PC-3 (cell line): ENCODE measurements around the gene MACROD1. TPM values are rescaled to one million over a fixed set of nuclear protein-coding genes. Genes with fewer than 3 reads are reported as not detected.

Experiments used
- ATAC-seq: fragments of 200-7000 bp; cut with Tn5 transposase; 2 replicates; pipeline ENCODE4 v1.9.1; 2020; ENCODE audit warnings: mild to moderate bottlenecking, moderate library complexity
- BruUV-seq: library from RNA; stranded (reverse); fragments of 400-500 nt; replicated peaks from 2 replicates; lab custom pipeline; 2021; lab: Mats Ljungman, UMichigan
- CTCF ChIA-PET: fragments of 300-600 bp; sonication (Branson Sonifier 250); formaldehyde crosslinking; loops from one replicate; lab custom pipeline; 2022; ENCODE audit warnings: antibody characterized with exemption; lab: Charles Lee
- POLR2A ChIA-PET: fragments of 300-600 bp; sonication (Branson Sonifier 250); formaldehyde crosslinking; loops from one replicate; lab custom pipeline; 2022; ENCODE audit warnings: antibody characterized with exemption; ENCODE audit not compliant: unreplicated experiment; lab: Charles Lee
- DNase-seq: peaks from one replicate; pipeline ENCODE4 v3.0.0-alpha.2; 2015
- H2AFZ ChIP-seq: fragments of 300-600 bp; sonication (generic); 2 replicates; pipeline ENCODE4 v1.6.0; 2016; ENCODE audit warnings: antibody characterized with exemption, low read length
- H3F3A ChIP-seq: fragments of 300-600 bp; sonication (generic); one replicate; pipeline ENCODE4 v1.6.0; 2017; ENCODE audit warnings: antibody characterized with exemption, low read length, control low read depth, mild to moderate bottlenecking; ENCODE audit not compliant: unreplicated experiment
- H3K27ac ChIP-seq: fragments of 300-600 bp; sonication (generic); 2 replicates; pipeline ENCODE4 v1.5.1; 2016; ENCODE audit warnings: mild to moderate bottlenecking, low read length
- H3K27me3 ChIP-seq: fragments of 300-600 bp; sonication (generic); 2 replicates; pipeline ENCODE4 v1.6.1; 2016; ENCODE audit warnings: low read length, mixed read lengths
- H3K36me3 ChIP-seq: fragments of 300-600 bp; sonication (generic); 2 replicates; pipeline ENCODE4 v1.6.1; 2016; ENCODE audit warnings: low read depth, mixed run types, low read length, mixed read lengths
- H3K4me1 ChIP-seq: fragments of 300-600 bp; sonication (generic); 2 replicates; pipeline ENCODE4 v1.5.1; 2016; ENCODE audit warnings: low read length; ENCODE audit not compliant: insufficient read depth
- H3K4me2 ChIP-seq: fragments of 300-600 bp; sonication (generic); 2 replicates; pipeline ENCODE4 v1.6.0; 2016; ENCODE audit warnings: low read length
- H3K4me3 ChIP-seq: fragments of 300-600 bp; sonication (generic); 2 replicates; pipeline ENCODE4 v1.5.1; 2016; ENCODE audit warnings: mild to moderate bottlenecking, low read length, mixed read lengths
- H3K79me2 ChIP-seq: fragments of 300-600 bp; sonication (generic); 2 replicates; pipeline ENCODE4 v1.6.1; 2017; ENCODE audit warnings: low read length, mixed read lengths
- H3K9ac ChIP-seq: fragments of 300-600 bp; sonication (generic); 2 replicates; pipeline ENCODE4 v1.6.0; 2016; ENCODE audit warnings: mild to moderate bottlenecking, low read length
- H3K9me2 ChIP-seq: fragments of 300-600 bp; sonication (generic); replicated peaks from 2 replicates; pipeline ENCODE4 v1.6.1; 2016; ENCODE audit warnings: mixed run types, low read length, mixed read lengths
- H3K9me3 ChIP-seq: fragments of 300-600 bp; sonication (generic); 2 replicates; pipeline ENCODE4 v1.6.1; 2016; ENCODE audit warnings: low read length, mixed read lengths
- H4K20me1 ChIP-seq: fragments of 300-600 bp; sonication (generic); 2 replicates; pipeline ENCODE4 v1.6.1; 2016; ENCODE audit warnings: low read length, mixed read lengths
- CTCF ChIP-seq: fragments of 300-600 bp; sonication (generic); conservative IDR thresholded peaks from 2 replicates; pipeline ENCODE4 v1.5.1; 2017; ENCODE audit warnings: antibody characterized with exemption, low read depth, mild to moderate bottlenecking, low read length
- EZH2 ChIP-seq: fragments of 300-600 bp; sonication (generic); IDR thresholded peaks from one replicate; pipeline ENCODE4 v1.6.1; 2017; ENCODE audit warnings: antibody characterized with exemption, mild to moderate bottlenecking, low read length; ENCODE audit not compliant: unreplicated experiment
- EZH2phosphoT487 ChIP-seq: fragments of 300-600 bp; sonication (generic); IDR thresholded peaks from 2 replicates; pipeline ENCODE4 v1.6.1; 2018; ENCODE audit warnings: mild to moderate bottlenecking, antibody characterized with exemption, low read length, borderline replicate concordance
- intact Hi-C: fragments of 100-400 bp; cut with micrococcal nuclease; formaldehyde crosslinking; loops from 2 replicates; pipeline ENCODE4 v1.9.0; 2023
- total RNA-seq: library from RNA; depleted of rRNA; stranded (reverse); fragments of >200 nt; gene quantifications from 2 replicates; pipeline ENCODE4 v1.2.3, GENCODE V29; 2014

Gene MACROD1
- total RNA-seq, 1 experiment from 2014 or later: 71.4 TPM

DNA sequence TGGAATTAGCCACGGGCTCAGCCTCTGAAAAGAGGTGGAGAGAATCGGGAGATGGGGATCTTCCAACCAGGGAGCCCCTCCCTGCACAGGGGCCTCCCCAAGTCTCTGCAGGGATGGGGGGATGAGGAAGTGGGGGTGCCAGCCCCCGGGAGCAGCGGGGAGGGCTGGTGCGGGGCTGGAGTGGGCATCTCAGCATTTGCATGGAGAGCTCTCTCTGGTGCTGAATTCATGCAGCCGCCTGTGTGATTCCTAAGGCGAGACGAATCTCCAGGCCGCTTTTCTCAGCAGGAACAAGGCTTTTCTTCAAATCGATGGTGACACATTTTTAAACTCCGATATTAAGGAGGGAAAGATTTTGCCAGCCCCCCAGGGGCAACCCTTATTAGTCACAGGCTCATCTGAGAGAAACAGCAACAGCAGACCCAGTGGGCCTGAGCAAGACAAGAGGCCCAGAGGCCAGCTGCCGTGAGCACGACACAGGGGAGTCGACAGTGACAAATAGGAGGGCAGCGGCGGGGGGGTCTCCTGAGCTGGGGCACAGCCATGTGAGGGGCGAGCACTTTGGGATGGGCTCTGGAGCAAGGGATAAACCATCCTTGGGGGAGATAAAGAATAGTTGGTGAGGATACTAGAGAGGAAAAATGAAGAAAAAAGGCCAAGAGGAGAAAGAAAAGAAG, 29.0 kb downstream of the MACROD1 start:
- CTCF ChIA-PET: no interaction called here
- Histone ChIP-seq H3F3A (no peaks in the 10 kb centered on the region), H3K27ac (no peak overlapping the region), H3K4me2 (no peak overlapping the region), H3K36me3 (no peaks in the 10 kb centered on the region), H3K79me2 (no peaks in the 10 kb centered on the region), H2AFZ (no peak overlapping the region), H3K9ac (no peak overlapping the region), H3K9me3 (no peaks in the 10 kb centered on the region), H3K4me3 (no peak overlapping the region), H4K20me1 (no peaks in the 10 kb centered on the region), H3K9me2 (no peaks in the 10 kb centered on the region), H3K4me1 (no peaks in the 10 kb centered on the region), H3K27me3 (no peaks in the 10 kb centered on the region)
- TF ChIP-seq CTCF (no peak), EZH2 (no peak), EZH2phosphoT487 (no peak)
- ATAC-seq: no peak
- no peak for DNase-seq
- POLR2A ChIA-PET: interaction anchor here (0.7 kb wide), 1 partner anchor 381 kb away, joined by 3 read pairs; no protein-coding TSS in a partner anchor
- intact Hi-C loops: no loop called here
- BruUV-seq: no TSS peak

- Histone ChIP-seq H3K4me2 (no peak overlapping the region), H3K36me3 (no peaks in the 10 kb centered on the region), H3K27ac (no peak overlapping the region), H3F3A (no peaks in the 10 kb centered on the region), H3K9ac (no peak overlapping the region), H4K20me1 (no peaks in the 10 kb centered on the region), H2AFZ (no peak overlapping the region), H3K4me1 (no peaks in the 10 kb centered on the region), H3K9me3 (no peaks in the 10 kb centered on the region), H3K27me3 (no peaks in the 10 kb centered on the region), H3K9me2 (no peaks in the 10 kb centered on the region), H3K79me2 (no peaks in the 10 kb centered on the region), H3K4me3 (no peak overlapping the region)
- TF ChIP-seq EZH2phosphoT487 (no peak), CTCF (no peak), EZH2 (no peak)
- intact Hi-C loops: no loop called here
- BruUV-seq: no TSS peak
- DNase-seq (no peak), ATAC-seq (no peak)
- ChIA-PET POLR2A (no interaction called here), CTCF (no interaction called here)
Observed at GRCh38 chr11:64135711-64136110, 30.2 kb downstream of the MACROD1 start.

DNA sequence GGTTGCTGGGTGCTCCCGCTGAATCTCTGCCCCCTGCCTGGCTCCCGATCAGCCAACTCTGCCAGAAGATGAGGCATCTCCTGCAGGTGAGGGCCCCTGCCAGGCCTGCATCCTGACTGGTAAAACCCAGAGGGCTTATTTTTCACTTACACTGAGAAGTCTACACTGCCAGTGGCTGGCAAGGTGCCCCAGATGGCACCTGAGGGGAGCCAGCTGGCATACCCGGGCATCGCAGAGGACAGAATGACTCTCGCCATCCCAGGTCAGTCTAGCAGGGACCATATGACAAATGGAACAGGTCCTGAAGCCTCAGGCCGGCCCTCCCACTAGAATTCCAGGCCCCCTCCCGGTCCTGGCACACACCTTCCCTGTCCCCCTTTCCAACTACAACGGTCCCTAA, 30.9 kb downstream of the MACROD1 start:
- POLR2A ChIA-PET: no interaction called here
- no peaks in the 10 kb centered on the region for H3K4me1 ChIP-seq
- H3K79me2 ChIP-seq: no peaks in the 10 kb centered on the region
- no peak overlapping the region for H3K27ac ChIP-seq
- no peak overlapping the region for H3K4me3 ChIP-seq
- CTCF ChIA-PET: no interaction called here
- no peak overlapping the region for H3K4me2 ChIP-seq
- H3K27me3 ChIP-seq: no peaks in the 10 kb centered on the region
- no peak for DNase-seq
- no peak overlapping the region for H3K9ac ChIP-seq
- H3F3A ChIP-seq: no peaks in the 10 kb centered on the region
- no peak overlapping the region for H2AFZ ChIP-seq
- no TSS peak for BruUV-seq
- intact Hi-C loops: no loop called here
- no peaks in the 10 kb centered on the region for H3K36me3 ChIP-seq
- no peaks in the 10 kb centered on the region for H4K20me1 ChIP-seq
- ATAC-seq: no peak
- TF ChIP-seq CTCF (no peak), EZH2phosphoT487 (no peak), EZH2 (no peak)
- H3K9me3 ChIP-seq: no peaks in the 10 kb centered on the region
- no peaks in the 10 kb centered on the region for H3K9me2 ChIP-seq
